BE2C (cell line): ENCODE data around the gene POLA2.
"Not testable (repeated sequence)": the region's sequence is repeated elsewhere in the genome, so short reads cannot be mapped to it uniquely, and the experiment has no call there.

Source experiments
- DNase-seq: peaks from one replicate; pipeline ENCODE4 v3.0.0-alpha.2; 2020
- H3K27me3 ChIP-seq: fragments of 250-450 bp; sonication (Bioruptor Pico); 2 replicates; pipeline ENCODE4 v1.5.1; 2020; ENCODE audit warnings: mild to moderate bottlenecking
- H3K36me3 ChIP-seq: fragments of 250-450 bp; sonication (Bioruptor Pico); 2 replicates; pipeline ENCODE4 v1.5.1; 2020; ENCODE audit warnings: mild to moderate bottlenecking
- H3K4me1 ChIP-seq: fragments of 250-450 bp; sonication (Bioruptor Pico); 2 replicates; pipeline ENCODE4 v1.5.1; 2020
- H3K4me3 ChIP-seq: 2 replicates; pipeline ENCODE4 v1.5.1; 2011; ENCODE audit warnings: low read depth, low read length
- H3K9me3 ChIP-seq: fragments of 250-450 bp; sonication (Bioruptor Pico); 2 replicates; pipeline ENCODE4 v1.5.1; 2020
- TF ChIP-seq, protein P1 (sequence below): IDR thresholded peaks from 2 replicates; pipeline ENCODE4 v1.5.1; 2012; ENCODE audit warnings: mild to moderate bottlenecking, low read depth, low read length

POLA2 gene

DNA sequence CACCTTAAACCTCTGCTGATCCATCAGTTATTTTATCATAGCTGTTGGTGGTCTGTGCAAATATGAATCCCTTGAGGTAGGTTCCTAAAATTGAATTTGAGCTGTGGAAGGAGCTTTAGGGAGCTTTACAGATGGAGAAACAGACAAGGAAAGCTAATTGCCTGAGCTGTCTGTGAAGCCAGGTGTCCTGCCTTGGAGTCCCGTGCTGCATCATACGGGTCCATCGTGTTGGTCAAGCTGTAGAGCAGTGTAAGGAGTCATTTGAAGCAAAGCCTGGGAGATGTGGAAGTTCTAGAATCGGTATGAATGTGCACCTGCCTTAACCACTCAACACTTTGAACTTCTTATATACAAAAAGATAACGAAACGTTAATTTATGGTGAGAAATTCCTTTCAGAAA is 1.0 kb downstream of the POLA2 start:
- Histone ChIP-seq H3K4me3 (peak overlapping the region; percentile 82), H3K36me3 (no peaks in the 10 kb centered on the region), H3K9me3 (no peaks in the 10 kb centered on the region), H3K27me3 (no peaks in the 10 kb centered on the region), H3K4me1 (no peaks in the 10 kb centered on the region)
- no peak for DNase-seq
- TF ChIP-seq, protein P1, sequence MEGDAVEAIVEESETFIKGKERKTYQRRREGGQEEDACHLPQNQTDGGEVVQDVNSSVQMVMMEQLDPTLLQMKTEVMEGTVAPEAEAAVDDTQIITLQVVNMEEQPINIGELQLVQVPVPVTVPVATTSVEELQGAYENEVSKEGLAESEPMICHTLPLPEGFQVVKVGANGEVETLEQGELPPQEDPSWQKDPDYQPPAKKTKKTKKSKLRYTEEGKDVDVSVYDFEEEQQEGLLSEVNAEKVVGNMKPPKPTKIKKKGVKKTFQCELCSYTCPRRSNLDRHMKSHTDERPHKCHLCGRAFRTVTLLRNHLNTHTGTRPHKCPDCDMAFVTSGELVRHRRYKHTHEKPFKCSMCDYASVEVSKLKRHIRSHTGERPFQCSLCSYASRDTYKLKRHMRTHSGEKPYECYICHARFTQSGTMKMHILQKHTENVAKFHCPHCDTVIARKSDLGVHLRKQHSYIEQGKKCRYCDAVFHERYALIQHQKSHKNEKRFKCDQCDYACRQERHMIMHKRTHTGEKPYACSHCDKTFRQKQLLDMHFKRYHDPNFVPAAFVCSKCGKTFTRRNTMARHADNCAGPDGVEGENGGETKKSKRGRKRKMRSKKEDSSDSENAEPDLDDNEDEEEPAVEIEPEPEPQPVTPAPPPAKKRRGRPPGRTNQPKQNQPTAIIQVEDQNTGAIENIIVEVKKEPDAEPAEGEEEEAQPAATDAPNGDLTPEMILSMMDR = no peak

DNA sequence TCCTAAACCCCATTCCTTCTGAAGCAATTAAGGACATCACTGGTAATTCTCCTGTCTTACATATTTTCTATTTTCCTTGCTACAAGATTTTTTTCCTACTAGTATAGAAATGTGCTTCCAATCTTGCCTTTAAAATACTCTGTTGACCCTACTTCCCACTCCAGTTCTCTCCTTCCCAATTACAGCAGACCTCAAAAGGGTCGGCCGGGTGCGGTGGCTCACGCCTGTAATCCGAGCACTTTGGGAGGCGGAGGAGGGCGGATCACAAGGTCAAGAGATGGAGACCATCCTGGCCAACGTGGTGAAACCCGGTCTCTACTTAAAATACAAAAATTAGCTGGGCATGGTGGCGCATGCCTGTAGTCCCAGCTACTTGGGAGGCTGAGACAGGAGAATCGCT is 3.0 kb downstream of the POLA2 start:
- not testable (repeated sequence) for H3K36me3 ChIP-seq, H3K4me1 ChIP-seq, DNase-seq, H3K4me3 ChIP-seq, H3K27me3 ChIP-seq, H3K9me3 ChIP-seq

DNA sequence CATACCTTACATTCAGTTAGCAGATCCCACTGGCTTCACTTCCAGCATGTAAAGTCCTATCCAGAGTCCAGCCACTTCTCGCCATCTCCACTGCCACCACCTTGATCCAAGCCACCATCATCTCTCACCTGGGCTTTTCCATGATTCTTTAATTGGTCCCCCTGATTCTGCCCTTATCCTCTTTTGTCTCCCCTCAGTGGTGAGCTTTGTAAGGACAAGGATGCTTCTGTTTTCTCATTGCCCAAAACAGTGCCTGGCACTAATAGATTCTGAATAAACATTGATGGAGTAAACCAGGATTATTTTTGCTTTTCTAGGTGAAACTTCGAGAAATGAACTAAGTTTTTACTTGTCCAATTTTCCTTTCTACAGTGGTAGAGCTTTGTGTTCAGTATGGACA is 4.4 kb downstream of the POLA2 start:
- Histone ChIP-seq H3K36me3 (peaks cover 6% of the 10 kb centered on the region), H3K27me3 (no peaks in the 10 kb centered on the region), H3K9me3 (no peaks in the 10 kb centered on the region), H3K4me3 (no peak overlapping the region), H3K4me1 (no peaks in the 10 kb centered on the region)
- no peak for DNase-seq
- TF ChIP-seq, protein P1 = no peak

DNA sequence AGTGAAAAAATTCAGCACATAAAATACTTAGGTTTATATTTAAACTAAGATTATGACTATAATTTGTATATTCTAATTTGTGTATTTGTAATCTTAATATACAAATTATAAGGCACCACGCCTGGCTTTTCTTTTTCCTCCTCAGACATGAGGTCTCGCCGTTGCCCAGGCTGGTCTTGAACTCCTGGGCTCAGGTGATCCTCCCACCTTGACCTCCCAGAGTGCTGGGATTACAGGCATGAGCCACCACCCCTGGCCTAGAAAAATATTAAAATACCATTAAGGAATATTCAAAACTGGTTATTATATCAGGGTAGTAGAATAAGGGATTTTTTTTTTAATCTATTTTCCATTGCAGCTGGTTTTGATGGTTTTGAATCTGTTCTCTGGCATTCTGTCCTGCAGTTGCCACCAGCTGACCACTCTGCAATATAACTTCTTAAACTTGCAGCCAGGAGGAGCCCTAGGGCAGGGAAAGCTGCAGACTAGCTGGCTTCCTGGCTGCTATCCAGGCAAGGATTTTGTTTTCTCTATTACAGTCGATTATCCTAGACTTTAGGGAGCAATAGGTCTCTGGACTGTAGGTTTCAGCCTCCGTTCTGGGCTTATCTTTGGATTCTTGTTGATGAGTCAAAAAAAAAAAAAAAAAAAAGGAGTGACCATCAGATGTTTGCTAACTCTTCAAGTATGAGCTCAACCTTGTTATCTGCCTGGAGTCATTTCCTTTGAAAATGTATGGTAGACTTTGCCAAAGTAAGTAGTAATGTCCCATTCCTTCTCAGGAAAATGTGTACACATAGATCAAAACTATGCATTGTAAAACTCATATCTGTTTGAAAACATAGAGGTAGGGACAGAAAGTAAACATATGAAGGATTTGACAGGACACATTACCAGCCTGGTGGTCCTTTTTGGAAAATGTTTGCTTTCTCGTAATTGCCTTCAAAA is 13.2 kb downstream of the POLA2 start:
- TF ChIP-seq, protein P1 = peak; percentile 67
- Histone ChIP-seq H3K36me3 (peaks cover 6% of the 10 kb centered on the region; the same call in 1 of the 2 replicates), H3K9me3 (no peaks in the 10 kb centered on the region), H3K27me3 (no peaks in the 10 kb centered on the region), H3K4me1 (no peaks in the 10 kb centered on the region), H3K4me3 (no peak overlapping the region)
- DNase-seq = peak; percentile 69

DNA sequence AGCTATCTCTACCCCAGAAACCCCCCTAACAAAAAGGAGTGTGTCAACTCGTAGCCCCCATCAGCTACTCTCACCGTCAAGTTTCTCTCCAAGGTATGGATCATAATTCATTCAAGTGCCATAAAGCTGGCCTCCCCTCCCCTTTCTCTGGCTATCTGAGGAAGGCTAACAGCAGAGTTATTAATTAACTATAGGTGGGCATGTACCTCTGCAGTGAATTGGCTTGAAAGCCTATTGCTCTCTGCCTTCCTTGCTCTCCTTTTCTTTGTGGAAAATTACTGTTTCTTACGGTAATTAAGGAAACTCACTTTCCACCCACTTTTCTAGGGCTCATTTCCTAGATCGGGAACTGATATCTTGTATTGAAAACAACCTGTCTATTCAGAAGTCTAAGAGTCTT is 14.1 kb downstream of the POLA2 start:
- TF ChIP-seq, protein P1 = no peak
- Histone ChIP-seq H3K4me1 (no peaks in the 10 kb centered on the region), H3K9me3 (no peaks in the 10 kb centered on the region), H3K36me3 (peaks cover 1% of the 10 kb centered on the region; the same call in 1 of the 2 replicates), H3K27me3 (no peaks in the 10 kb centered on the region), H3K4me3 (no peak overlapping the region)
- no peak for DNase-seq

DNA sequence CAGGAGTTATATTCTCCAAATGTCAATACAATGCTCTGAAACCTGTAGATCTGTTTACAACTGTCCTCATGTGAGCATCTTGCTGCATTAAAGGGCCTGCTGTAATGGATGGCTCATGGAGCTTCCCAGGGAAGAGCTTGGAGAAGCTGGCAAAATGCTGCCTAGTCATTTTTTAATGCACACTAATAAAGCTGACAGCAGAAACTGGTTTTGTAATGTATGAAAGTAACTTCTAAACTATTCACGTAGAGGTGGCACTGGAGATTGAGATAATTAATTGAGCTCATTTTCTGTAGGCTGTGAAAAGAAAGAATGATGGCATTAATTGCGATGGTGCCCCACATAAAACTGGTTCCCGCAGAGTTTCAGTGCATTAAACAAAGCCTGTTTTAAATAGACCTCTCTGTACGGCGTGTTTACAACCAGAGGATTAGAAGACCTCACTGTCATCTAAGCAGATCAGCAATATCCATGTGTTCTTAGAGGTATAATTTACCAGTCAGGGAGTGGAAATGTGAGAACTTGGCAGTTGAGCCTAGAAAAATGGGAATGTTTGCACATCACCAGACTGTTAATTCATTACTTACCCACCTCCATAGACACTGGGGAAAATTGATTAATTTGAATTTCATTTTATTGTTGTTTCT is 16.0 kb downstream of the POLA2 start:
- no peaks in the 10 kb centered on the region for H3K4me1 ChIP-seq
- no peaks in the 10 kb centered on the region for H3K9me3 ChIP-seq
- TF ChIP-seq, protein P1 = no peak
- no peak for DNase-seq
- H3K36me3 ChIP-seq = peaks cover 13% of the 10 kb centered on the region
- H3K4me3 ChIP-seq = no peak overlapping the region
- no peaks in the 10 kb centered on the region for H3K27me3 ChIP-seq
